ES-I3 (cell line): Measurements from ENCODE around the gene CTPS2.

Experiments used
- H3K36me3 ChIP-seq: 2 replicates; pipeline ENCODE4 v1.6.1; 2013; ENCODE audit warnings: mild to moderate bottlenecking, low read length, control low read depth, moderate library complexity; ENCODE audit not compliant: insufficient read depth
- H3K4me1 ChIP-seq: 2 replicates; pipeline ENCODE4 v1.6.1; 2013; ENCODE audit warnings: mild to moderate bottlenecking, control low read depth, low read length; ENCODE audit not compliant: insufficient read depth
- H3K9ac ChIP-seq: 2 replicates; pipeline ENCODE4 v1.6.1; 2013; ENCODE audit warnings: low read depth, mild to moderate bottlenecking, low read length, moderate library complexity
- H3K9me3 ChIP-seq: 2 replicates; pipeline ENCODE4 v1.6.1; 2013; ENCODE audit warnings: mild to moderate bottlenecking, low read length, moderate library complexity; ENCODE audit not compliant: control insufficient read depth, insufficient read depth

Gene CTPS2

GRCh38 chrX:16566571-16566970, 145.9 kb downstream of the CTPS2 start:
- Histone ChIP-seq H3K9ac (no peak overlapping the region; the same call in 1 of the 2 replicates), H3K4me1 (no peaks in the 10 kb centered on the region; the same call in 1 of the 2 replicates), H3K9me3 (no peaks in the 10 kb centered on the region), H3K36me3 (no peaks in the 10 kb centered on the region)

GRCh38 chrX:16560173-16560572, 152.3 kb downstream of the CTPS2 start:
- Histone ChIP-seq H3K4me1 (no peaks in the 10 kb centered on the region), H3K9ac (no peak overlapping the region), H3K9me3 (peaks cover 2% of the 10 kb centered on the region; the same call in 1 of the 2 replicates), H3K36me3 (no peaks in the 10 kb centered on the region)

- peaks cover 2% of the 10 kb centered on the region; the same call in 1 of the 2 replicates for H3K9me3 ChIP-seq
- no peak overlapping the region for H3K9ac ChIP-seq
- no peaks in the 10 kb centered on the region for H3K36me3 ChIP-seq
- H3K4me1 ChIP-seq: no peaks in the 10 kb centered on the region
These were observed 153.3 kb downstream of the CTPS2 start for GRCh38 chrX:16559206-16559619.

DNA sequence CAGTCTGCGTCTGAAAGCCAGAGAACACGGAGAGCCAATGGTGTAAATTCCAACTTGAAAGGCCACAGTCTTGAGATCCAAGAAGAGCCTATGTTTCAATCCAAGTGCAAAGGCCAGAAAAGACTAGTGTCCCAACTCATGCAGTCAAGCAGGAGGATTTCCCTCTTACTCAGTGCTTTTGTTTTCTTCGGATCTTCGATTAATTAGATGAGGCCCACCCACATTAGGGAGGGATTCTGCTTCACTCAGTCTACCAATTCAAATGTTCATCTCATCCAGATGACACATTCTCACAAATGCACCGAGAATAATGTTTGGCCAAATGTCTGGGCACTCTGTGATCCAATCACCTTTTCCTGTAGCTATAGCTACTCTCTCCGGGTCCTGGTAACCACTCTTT, 154.0 kb downstream of the CTPS2 start:
- Histone ChIP-seq H3K9me3 (peaks cover 2% of the 10 kb centered on the region; the same call in 1 of the 2 replicates), H3K9ac (no peak overlapping the region), H3K36me3 (no peaks in the 10 kb centered on the region), H3K4me1 (no peaks in the 10 kb centered on the region)

DNA sequence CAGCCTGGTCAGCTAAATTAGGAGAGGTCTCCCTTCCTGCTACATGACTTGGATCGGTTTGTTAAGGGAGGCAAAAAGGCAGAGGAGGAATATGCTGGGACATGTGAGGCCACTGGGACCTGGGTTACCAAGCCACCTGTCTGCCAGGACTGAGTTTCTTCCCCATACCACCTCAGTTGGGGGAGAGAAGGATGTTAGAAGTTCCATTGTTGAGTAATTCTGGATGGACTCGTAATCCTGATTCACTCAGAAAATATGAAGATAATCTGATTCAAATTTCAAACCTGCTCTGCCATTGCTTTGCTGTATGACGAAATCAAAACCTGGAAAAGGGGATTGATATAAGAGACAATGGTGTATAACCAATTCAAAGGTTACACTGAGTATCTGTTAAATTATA, 159.9 kb downstream of the CTPS2 start:
- H3K4me1 ChIP-seq: no peaks in the 10 kb centered on the region
- H3K36me3 ChIP-seq: no peaks in the 10 kb centered on the region
- peaks cover 2% of the 10 kb centered on the region; the same call in 1 of the 2 replicates for H3K9me3 ChIP-seq
- H3K9ac ChIP-seq: no peak overlapping the region

DNA sequence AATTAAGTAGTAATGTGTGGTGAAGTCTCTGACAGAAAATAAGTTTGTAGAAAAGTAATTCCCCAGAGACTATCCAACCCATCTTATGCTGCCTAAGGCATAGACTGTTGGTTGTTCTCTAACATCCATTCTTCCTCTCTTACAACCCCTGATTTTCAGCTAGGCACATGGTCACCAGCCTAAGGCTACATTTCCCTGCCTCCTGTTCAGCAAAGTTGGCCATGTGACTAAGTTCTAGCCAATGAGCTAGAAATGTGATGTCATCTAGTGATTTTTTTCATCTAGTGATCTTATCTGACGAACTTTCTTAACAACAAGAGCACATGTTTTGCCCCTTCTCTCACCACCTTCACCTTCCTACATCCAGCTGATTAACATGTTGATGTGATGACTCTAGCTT, 164.8 kb downstream of the CTPS2 start:
- Histone ChIP-seq H3K9me3 (no peaks in the 10 kb centered on the region), H3K4me1 (no peaks in the 10 kb centered on the region), H3K9ac (no peak overlapping the region), H3K36me3 (no peaks in the 10 kb centered on the region)

GRCh38 chrX:16544969-16545368, 167.5 kb downstream of the CTPS2 start:
- Histone ChIP-seq H3K36me3 (no peaks in the 10 kb centered on the region), H3K4me1 (no peaks in the 10 kb centered on the region), H3K9ac (no peak overlapping the region), H3K9me3 (no peaks in the 10 kb centered on the region)
